Measurements from ENCODE around the gene CD8B2. TPM values are rescaled to one million over a fixed set of nuclear protein-coding genes. Genes with fewer than 3 reads are reported as not detected.

Gene CD8B2
- not detected in 2 replicates for total RNA-seq

GRCh38 chr2:106486551-106487385, at the start of gene CD8B2:
TSS of gene CD8B2 (plus strand) at chr2:106487364. CDS start at chr2:106487427, 63 bp downstream.

GRCh38 chr2:106468107-106468506, 19.1 kb upstream of the CD8B2 start, which contains the start of gene RGPD3:
TSS of gene RGPD3 (minus strand) at chr2:106468413. CDS start at chr2:106468288, 125 bp downstream.

Other genes starting within 250 kb of the CD8B2 start
- 0.32 and 0.90 TPM in 2 replicates for gene RGPD3, start 19.0 kb upstream of the CD8B2 start, total RNA-seq